SK-N-MC (cell line): ENCODE results near the gene IL17RC.
A peak's percentile ranks its signal among the peaks of the same experiment; 100 is the strongest.

Experiments used
- DNase-seq: peaks from one replicate; pipeline ENCODE4 v3.0.0-alpha.2; 2011; ENCODE audit warnings: low read depth, low spot score
- H3K27ac ChIP-seq: fragments of 200-600 bp; sonication (generic); 2 replicates; pipeline ENCODE4 v1.5.1; 2016; ENCODE audit warnings: mixed run types
- H3K36me3 ChIP-seq: fragments of 200-600 bp; sonication (generic); 2 replicates; pipeline ENCODE4 v1.6.1; 2017; ENCODE audit warnings: antibody characterized with exemption, low read length, mixed read lengths; ENCODE audit not compliant: insufficient read depth
- H3K4me3 ChIP-seq: fragments of 200-600 bp; sonication (generic); 2 replicates; pipeline ENCODE4 v1.5.1; 2016
- H3K9ac ChIP-seq: fragments of 200-600 bp; sonication (generic); 2 replicates; pipeline ENCODE4 v1.8.0; 2017; ENCODE audit warnings: mixed run types, mixed read lengths; ENCODE audit not compliant: insufficient read length
- H3K9me3 ChIP-seq: fragments of 200-600 bp; sonication (generic); 2 replicates; pipeline ENCODE4 v1.6.1; 2017; ENCODE audit warnings: low read depth, mild to moderate bottlenecking, antibody characterized with exemption, low read length, moderate library complexity, mixed read lengths
- EZH2 ChIP-seq: fragments of 200-600 bp; sonication (generic); IDR thresholded peaks from one replicate; pipeline ENCODE4 v1.6.1; 2017; ENCODE audit warnings: antibody characterized with exemption
- FOXP2 ChIP-seq: optimal IDR thresholded peaks from 2 replicates; pipeline ENCODE3; 2011; ENCODE audit warnings: mild to moderate bottlenecking, moderate library complexity; ENCODE audit not compliant: insufficient read depth; ENCODE audit errors: extremely low read length, control extremely low read depth
- POLR2AphosphoS5 ChIP-seq: IDR thresholded peaks from 2 replicates; pipeline ENCODE4 v1.6.1; 2012; ENCODE audit warnings: mild to moderate bottlenecking, low read depth, low read length, borderline replicate concordance

The IL17RC gene

GRCh38 chr3:9947025-9947995, 30.4 kb downstream of the IL17RC start:
- H3K27ac ChIP-seq: no peak overlapping the region
- DNase-seq: no peak
- peak overlapping the region; percentile 68 for H3K4me3 ChIP-seq
- no peak overlapping the region for H3K9ac ChIP-seq
- no peaks in the 10 kb centered on the region for H3K9me3 ChIP-seq
- no peaks in the 10 kb centered on the region for H3K36me3 ChIP-seq
- TF ChIP-seq POLR2AphosphoS5: peak; percentile 44; the same call in 1 of the 2 replicates
- no peak for TF ChIP-seq EZH2

DNA sequence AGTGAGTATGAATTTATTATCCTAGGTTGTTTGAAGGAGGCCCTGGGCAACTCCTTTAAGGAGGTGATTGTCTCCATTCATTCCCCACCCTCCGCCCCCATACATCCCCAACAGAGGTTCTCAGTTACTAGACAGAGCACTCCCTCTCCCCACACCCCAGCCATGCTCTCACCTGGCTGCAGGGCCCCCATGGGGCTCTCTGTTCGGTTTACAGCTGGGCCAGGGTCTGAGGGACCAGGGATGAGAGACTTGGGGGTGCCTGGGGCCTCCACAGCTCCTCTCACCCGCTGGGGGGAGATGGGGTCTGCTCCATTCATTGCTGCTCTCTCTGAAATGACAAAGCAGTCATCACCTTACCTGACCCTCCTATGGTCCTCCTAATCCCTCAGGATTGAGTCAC, 31.7 kb downstream of the IL17RC start:
- TF ChIP-seq EZH2: no peak
- TF ChIP-seq FOXP2: no peak
- no peak for TF ChIP-seq POLR2AphosphoS5
- Histone ChIP-seq H3K36me3 (no peaks in the 10 kb centered on the region), H3K27ac (no peak overlapping the region), H3K9ac (no peak overlapping the region), H3K9me3 (no peaks in the 10 kb centered on the region), H3K4me3 (no peak overlapping the region)
- DNase-seq: no peak

DNA sequence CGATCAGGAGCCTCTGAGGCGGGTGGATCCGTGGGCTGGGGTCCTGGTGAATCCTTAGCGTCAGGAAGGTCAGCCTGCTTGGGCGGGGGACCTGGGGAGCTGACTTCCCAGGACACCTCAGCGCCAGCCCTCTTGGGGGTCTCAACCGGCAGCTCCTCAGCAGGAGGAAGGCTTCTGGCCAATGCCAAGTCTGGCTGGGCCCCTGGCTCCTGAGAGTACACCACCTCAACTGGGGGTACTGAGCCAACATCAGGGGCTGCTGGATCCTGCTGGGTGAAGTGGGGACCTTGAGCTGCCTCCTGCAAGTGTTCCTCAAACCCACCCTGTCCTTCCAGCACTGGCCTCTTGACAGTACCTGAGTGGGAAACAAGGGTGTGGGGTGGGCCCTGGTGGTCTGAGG, 32.2 kb downstream of the IL17RC start:
- TF ChIP-seq FOXP2: no peak
- no peak for TF ChIP-seq POLR2AphosphoS5
- no peak for TF ChIP-seq EZH2
- H3K4me3 ChIP-seq: no peak overlapping the region
- H3K36me3 ChIP-seq: no peaks in the 10 kb centered on the region
- H3K9me3 ChIP-seq: no peaks in the 10 kb centered on the region
- H3K9ac ChIP-seq: no peak overlapping the region
- no peak for DNase-seq
- H3K27ac ChIP-seq: no peak overlapping the region

DNA sequence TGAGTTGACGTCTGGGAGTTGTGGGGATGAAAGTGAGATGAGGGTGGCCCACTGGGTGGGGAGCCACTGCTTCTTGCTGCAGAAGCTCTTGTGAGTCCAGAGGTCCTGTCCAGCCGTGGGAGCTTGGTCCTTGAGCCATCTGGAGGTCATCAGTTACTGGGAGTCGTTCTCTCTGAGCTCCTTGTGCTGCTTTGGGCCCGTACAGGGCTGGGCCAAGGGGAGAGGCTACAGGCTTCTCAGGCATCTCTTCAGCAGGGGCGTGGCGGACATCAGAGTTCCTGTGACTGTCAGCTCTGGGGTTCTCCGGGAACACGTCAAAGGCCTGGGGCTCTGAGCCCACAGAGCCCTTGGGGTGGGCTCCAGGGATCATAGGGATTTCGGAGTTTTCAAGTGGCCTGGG, 32.7 kb downstream of the IL17RC start:
- Histone ChIP-seq H3K9ac (no peak overlapping the region), H3K4me3 (no peak overlapping the region), H3K36me3 (no peaks in the 10 kb centered on the region), H3K9me3 (no peaks in the 10 kb centered on the region), H3K27ac (no peak overlapping the region)
- TF ChIP-seq POLR2AphosphoS5: no peak
- TF ChIP-seq FOXP2: no peak
- no peak for TF ChIP-seq EZH2
- no peak for DNase-seq

GRCh38 chr3:9951126-9951525, 34.2 kb downstream of the IL17RC start:
- no peaks in the 10 kb centered on the region for H3K36me3 ChIP-seq
- no peak overlapping the region for H3K9ac ChIP-seq
- H3K27ac ChIP-seq: no peak overlapping the region
- no peak for DNase-seq
- no peaks in the 10 kb centered on the region for H3K9me3 ChIP-seq
- H3K4me3 ChIP-seq: no peak overlapping the region
- no peak for TF ChIP-seq FOXP2
- TF ChIP-seq POLR2AphosphoS5: no peak
- TF ChIP-seq EZH2: no peak

DNA sequence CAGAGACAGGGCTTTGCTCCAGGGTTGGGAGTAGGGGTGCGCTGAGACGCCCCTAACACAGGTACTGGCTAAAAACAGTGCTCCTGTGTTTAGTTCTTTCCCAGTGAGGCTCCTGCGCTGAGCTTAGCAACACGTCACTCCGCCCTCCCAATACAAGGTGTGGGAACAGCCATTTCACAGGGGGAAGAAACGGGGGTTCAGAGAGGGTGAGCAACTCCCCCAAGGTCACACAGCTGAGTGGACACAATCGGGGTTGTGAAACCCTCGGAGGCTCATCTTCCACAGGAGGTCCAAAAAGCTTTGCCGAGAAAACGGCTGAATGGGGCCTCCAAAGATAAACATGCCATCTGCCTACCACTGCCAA, 34.7 kb downstream of the IL17RC start:
- Histone ChIP-seq H3K4me3 (no peak overlapping the region), H3K9ac (no peak overlapping the region), H3K9me3 (no peaks in the 10 kb centered on the region), H3K27ac (no peak overlapping the region), H3K36me3 (no peaks in the 10 kb centered on the region)
- DNase-seq: no peak
- TF ChIP-seq FOXP2 (no peak), POLR2AphosphoS5 (no peak), EZH2 (no peak)

DNA sequence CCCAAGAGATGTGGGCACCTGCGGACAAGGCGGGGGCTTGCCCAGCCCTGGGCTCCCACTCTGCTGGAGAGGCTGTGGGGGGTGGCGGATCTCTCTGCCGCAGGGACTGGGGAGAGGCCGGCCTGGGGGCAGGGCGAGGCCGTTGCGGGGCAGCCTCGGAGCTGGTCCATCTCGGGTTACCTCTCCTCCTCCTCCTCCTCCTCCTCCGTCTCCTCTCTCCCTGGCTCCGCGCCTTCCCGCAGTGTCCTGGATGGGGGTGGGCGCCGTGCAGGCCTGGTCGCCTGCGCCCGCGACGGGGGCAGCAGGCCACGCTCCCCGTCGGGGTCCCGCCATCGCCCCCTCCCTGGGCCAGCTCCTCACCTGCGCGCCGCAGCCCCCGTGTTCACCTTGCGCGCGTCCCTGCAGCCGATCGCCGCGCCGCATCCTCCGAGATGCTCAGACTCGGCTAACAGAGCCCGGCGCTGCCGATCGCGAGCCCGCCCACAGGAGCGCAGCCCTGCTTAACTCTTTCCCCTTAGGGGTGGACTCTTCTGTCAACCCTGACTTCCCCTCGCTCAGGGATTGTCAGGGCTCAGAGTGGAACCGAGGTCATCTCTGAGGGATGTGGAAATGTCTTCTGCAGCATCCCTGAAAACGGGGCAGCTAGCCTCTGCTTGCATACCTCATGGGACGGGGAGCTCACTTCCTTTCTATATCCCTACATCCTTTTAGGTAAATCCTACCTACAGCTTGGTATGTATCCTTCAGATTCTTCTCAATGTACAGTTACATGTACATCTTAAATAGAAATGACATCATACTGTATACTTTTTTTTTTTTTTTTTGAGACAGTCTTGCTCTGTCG, 35.3 kb downstream of the IL17RC start, which contains the start of gene PRRT3:
TSS of gene PRRT3 (minus strand) at position 447 of the 844 bp plus-strand sequence. CDS start 2,293 bp downstream, outside the sequence.
- Histone ChIP-seq H3K9ac (no peak within 1 kb of the TSS), H3K4me3 (no peak within 1 kb of the TSS), H3K9me3 (no peaks in the 10 kb centered on the region), H3K27ac (no peak within 1 kb of the TSS), H3K36me3 (no peaks in the 10 kb centered on the region)
- DNase-seq: no peak
- TF ChIP-seq FOXP2 (no peak), POLR2AphosphoS5 (no peak)

DNA sequence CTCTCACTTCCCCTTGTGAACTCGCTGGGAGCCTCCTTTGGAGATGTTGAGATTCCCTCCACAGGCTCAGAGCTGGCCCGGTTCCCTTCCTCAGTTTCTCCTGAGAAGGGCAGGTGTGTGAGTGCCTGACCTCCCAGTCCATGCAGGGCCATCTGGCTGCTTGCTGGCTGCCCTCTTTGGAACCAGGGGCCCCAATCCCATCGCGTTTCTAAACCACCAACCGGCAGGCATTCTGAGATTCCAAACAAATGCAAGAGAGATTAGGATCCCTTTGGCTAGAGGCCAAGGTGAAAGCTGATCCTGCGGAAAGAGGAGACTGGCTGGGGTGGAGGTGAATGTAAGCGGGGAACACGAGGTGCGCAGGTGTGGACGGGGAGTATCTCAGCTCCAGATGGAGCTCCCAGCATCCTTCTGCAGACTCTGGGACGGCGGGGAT, 38.2 kb downstream of the IL17RC start:
- no peaks in the 10 kb centered on the region for H3K9me3 ChIP-seq
- H3K27ac ChIP-seq: no peak overlapping the region
- H3K36me3 ChIP-seq: no peaks in the 10 kb centered on the region
- no peak for DNase-seq
- no peak for TF ChIP-seq FOXP2
- TF ChIP-seq EZH2: no peak
- TF ChIP-seq POLR2AphosphoS5: no peak
- no peak overlapping the region for H3K4me3 ChIP-seq
- no peak overlapping the region for H3K9ac ChIP-seq
